Gastroesophageal sphincter (tissue), 3 donors: Measurements from ENCODE around the gene DNMT1.

Experiments
- CTCF ChIP-seq, 4 experiments: fragments of 200-600 bp in 2 of 4; fragments of 450-650 bp in 2 of 4; sonication (generic) in 1 of 4; IDR thresholded peaks; one replicate each; pipeline ENCODE4 v1.5.1; 2017 to 2019; ENCODE audit warnings: antibody characterized with exemption in 4 of 4, mild to moderate bottlenecking in 2 of 4, moderate library complexity in 2 of 4
- POLR2AphosphoS5 ChIP-seq: sonication (generic); formaldehyde crosslinking; IDR thresholded peaks from one replicate; pipeline ENCODE4 v1.6.1; 2017; ENCODE audit warnings: antibody characterized with exemption

GRCh38 chr19:10151521-10151920 lies 43.2 kb downstream of the DNMT1 start:
- TF ChIP-seq CTCF (IDR thresholded peaks at IDR 0.05) (no peak), POLR2AphosphoS5 (no peak)
